HL-60 (cell line): ENCODE measurements around the gene KCNQ1.

Experiments used
- CTCF ChIP-seq: IDR thresholded peaks from one replicate; pipeline ENCODE4 v1.5.1; 2011; ENCODE audit warnings: low read length, control low read depth, inconsistent platforms; ENCODE audit not compliant: insufficient read depth
- SPI1 ChIP-seq: IDR thresholded peaks from 2 replicates; pipeline ENCODE4 v1.6.1; 2012; ENCODE audit warnings: low read depth, mild to moderate bottlenecking, borderline replicate concordance

DNA sequence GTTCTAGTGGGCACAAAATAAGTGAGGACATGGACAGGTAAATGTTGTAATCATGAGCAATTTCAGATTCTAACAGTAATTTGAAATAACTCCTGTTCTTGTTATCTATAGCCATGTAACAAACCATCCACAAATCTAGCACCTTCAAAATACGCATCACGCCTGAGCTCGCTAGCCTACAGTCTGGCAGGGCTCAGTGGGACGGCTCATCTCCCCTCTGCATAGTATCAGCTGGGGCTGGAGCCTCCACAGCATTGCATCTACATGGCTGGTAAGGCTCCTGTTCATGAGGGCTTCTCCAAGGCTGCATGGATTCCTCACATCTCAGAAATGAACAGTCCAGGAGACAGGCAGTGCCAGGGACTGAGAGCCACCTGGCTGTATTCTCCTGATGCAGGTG lies 112.6 kb downstream of the KCNQ1 start:
- no peak for TF ChIP-seq CTCF
- TF ChIP-seq SPI1: no peak
